GM21576 (cell line): ENCODE data around the gene BAHCC1.

Experiments
- ATAC-seq: cut with Tn5 transposase; IDR thresholded peaks from one replicate; pipeline ENCODE4 v1.9.1; 2021; ENCODE audit warnings: mild to moderate bottlenecking, moderate library complexity; ENCODE audit not compliant: unreplicated experiment

BAHCC1 gene

GRCh38 chr17:81489012-81489997 is 94.0 kb downstream of the BAHCC1 start:
- ATAC-seq = no peak

- no peak for ATAC-seq
Measured at GRCh38 chr17:81489998-81490992, 95.0 kb downstream of the BAHCC1 start.

- ATAC-seq = no peak
Measured at GRCh38 chr17:81491181-81491581, 95.9 kb downstream of the BAHCC1 start.

GRCh38 chr17:81491761-81492160 is 96.5 kb downstream of the BAHCC1 start:
- no peak for ATAC-seq

GRCh38 chr17:81492202-81492601 is 96.9 kb downstream of the BAHCC1 start:
- no peak for ATAC-seq

DNA sequence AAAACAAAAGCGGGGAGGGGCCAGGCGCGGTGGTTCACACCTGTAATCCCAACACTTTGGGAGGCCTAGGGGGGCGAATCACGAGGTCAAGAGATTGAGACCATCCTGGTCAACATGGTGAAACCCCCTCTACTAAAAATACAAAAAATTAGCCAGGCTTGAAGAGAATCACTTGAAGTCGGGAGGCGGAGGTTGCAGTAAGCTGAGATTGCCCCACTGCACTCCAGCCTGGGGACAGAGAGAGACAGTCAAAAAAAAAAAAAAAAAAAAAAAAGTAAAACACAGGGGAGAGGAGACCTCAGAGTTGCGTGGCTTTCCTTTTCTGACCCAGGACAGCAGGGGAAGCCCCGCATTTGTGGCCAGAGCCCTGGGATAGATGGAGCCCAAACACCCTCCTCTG is 97.4 kb downstream of the BAHCC1 start:
- ATAC-seq = no peak

DNA sequence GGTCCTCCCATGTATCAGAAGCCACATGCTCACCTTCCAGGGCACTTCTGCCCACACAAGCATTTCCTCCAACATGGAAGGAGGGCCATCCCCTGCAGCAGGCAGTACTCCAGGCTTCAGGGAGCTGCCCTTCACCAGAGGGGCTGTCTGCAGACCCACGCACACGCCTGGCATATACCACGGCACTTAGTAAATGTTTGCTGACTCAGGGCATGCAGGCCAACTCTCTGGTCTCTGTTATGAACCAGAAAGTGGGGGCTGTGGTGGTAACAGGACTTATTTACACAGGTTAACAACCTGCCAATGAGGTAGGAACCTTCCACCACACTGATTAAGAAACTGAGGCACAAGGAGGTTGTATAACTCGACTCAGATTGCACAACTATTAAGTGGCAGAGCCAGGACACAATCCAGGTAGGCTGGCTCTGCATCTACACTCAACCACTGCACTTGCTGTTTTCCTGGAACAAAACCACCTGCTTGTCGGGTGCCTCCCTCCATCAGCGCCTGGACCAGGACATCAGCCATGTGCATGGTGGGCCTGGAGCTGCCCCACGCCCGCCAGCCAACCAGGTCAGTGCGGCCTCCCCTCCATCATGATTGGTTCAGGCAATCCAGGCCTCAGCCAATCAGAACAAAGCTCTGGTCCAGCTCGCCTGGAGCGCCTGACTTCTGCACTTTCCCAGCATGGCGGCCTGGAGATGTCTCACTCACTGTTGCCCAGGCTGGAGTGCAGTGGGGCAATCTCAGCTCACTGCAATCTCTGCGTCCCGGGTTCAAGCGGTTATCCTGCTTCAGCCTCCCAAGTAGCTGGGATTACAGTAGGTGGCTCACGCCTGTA is 98.2 kb downstream of the BAHCC1 start:
- ATAC-seq = no peak

DNA sequence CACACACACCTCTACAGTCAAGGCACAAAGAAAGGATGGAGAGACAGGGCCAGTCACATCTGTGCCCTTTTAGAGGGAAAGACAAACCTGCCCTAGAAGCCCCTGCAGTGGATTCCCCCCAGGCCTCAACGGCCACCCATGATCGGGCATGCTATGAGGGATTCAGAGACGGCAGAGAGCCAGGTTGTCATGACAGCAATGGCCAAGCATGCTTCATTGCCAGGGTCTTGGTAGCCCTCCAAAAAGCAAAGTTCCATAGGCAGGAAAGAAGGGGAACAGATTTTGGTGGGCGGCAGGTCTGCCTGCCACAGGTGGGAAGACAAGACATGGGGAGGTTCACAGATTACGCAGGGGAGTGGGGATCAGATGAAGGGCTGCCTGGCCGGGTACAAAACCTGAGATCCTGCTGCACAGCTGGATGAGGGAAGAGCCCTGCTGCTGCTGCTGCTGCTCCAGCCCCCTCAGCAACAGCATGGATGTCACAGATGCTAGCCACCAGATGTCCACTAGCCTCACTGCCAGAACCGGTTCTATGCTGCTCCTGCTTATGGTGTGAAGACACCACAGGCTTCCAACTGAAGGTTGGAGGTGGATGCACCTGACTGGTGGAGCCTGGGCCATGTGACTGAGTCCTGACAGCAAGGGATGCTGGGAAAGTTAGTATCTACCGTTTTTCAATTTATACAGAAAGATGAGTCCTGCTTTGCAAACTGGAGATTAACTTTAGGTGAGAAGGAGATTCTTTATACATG is 99.5 kb downstream of the BAHCC1 start:
- no peak for ATAC-seq

GRCh38 chr17:81498953-81499600 is 103.8 kb downstream of the BAHCC1 start:
- ATAC-seq = no peak

DNA sequence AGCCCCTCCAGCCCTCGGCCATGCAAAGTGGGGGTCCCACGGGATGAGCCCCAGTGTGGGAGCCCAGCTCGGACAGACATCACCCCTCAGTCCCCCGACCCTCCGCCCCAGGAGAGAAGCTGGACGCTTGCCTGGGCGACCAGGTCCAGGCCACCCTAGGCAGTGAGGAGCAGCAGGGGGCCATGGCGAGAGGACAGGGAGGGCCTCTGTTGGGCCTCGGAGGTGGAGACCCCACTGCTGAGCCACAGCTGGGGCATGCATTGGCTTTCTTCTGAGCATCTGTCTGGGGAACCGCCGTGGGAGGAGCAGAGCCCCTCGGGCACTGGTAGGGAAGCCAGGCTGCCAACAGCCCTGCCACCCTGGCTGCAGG is 104.3 kb downstream of the BAHCC1 start:
- ATAC-seq = no peak

- no peak for ATAC-seq
Measured at GRCh38 chr17:81500047-81500446, 104.8 kb downstream of the BAHCC1 start.

DNA sequence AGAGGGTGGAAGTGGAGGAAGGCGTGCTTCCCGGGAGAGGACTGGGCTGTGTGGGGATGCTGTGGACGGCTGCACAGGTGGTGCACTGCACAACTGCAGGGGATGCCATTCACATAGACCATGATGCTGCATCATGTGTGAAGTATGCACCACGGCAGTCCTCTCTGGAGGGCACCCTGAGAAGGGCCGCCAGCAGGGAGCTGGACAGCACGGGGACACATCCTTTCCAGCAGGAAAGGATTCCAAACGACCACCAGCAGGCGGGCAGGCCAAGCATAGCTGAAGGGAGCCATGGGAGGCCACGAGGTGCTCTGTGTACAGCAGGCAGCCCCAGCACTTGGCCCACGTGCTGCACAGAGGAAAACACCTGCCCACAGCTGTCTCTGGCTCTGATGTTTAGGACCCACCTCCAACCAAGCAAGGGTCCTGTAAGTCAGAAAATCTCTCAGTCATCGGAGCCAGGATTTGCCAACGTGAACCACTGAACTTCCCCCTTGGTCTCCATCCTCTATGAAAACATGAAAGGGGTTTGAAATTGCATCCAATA is 107.3 kb downstream of the BAHCC1 start:
- no peak for ATAC-seq

DNA sequence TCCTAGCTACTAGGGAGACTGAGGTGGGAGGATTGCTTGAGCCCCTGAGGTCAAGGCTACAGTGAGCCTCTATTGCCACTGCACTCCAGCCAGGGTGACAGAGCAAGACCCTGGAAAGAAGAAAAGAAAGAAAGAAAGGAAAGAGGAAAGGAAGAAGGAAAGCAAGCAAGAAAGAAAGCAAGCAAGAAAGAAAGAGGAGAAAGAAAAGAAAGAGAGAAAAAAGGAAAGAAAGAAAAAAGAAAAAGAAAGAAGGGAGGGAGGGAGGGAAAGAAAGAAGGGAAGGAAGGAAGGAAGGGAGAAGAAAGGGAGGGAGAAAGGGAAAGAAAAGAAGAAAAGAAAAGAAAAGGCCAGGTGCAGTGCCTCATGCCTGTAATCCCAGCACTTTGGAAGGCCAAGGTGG is 108.4 kb downstream of the BAHCC1 start:
- ATAC-seq = no peak

DNA sequence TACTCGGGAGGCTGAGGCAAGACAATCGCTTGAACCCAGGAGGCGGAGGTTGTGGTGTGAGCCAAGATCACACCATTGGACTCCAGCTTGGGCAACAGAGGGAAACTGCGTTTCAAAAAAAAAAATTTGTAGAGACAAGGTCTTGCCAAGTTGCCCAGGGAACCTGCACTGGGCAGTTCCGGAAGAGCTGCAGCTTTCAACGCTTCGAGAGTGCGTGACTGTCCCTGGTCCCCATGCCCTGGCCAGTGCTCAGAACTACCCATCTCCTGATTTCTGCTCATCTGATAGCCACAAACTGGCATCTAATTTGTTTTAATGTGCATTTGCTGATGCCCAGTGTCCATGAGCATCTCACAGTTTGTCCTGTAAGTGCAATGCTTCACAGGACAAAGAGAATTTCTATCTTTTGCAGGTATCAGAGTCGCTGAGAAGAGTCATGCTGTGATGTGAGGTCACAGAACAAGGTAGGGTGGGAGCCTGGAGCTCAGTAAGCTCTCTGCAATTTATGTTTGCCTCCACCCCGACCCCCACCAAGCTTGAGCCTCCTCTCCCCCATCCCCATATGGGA is 113.5 kb downstream of the BAHCC1 start:
- no peak for ATAC-seq

DNA sequence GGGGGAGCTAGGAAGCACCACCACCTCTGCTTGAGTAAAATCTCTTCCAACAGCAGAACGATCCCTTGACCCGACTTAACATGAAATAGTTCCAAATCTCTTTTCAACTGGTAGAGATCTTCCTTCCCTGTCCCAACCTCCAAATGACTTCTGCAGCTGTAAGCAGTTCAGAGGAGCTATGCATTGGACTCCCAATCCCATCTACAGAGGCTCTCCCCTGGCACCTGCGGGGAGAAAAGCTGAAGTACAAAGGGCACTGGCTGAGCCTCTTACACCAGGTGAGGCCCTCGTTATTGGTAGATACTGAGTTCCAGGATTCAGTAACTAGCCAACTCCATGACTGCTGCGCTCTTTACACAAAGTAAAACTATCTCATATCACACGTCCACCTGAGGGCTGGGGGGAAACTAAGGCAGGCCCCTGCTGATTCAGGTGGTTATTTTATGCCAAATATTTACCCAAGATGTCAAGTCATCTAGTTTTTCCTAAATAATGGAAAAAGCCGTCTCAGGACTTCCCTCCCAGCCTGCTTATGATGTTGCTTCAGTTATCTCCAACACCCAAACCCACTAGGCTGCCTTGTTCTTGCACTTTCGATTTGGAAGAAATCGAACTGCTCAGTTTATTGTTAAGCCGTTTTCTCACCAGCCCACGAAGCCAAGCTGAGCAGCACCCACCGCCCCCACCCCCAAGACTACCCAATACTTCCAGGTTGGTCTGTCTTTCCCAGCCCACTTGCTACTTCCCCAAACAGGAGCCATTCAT is 114.1 kb downstream of the BAHCC1 start:
- no peak for ATAC-seq

- ATAC-seq = no peak
Measured at GRCh38 chr17:81509972-81510784, 114.9 kb downstream of the BAHCC1 start.
